ENCODE measurements around the gene WNT1. TPM values are rescaled to one million over a fixed set of nuclear protein-coding genes. Genes with fewer than 3 reads are reported as not detected.

The WNT1 gene
- polyA plus RNA-seq, 1 experiment: not detected

DNA sequence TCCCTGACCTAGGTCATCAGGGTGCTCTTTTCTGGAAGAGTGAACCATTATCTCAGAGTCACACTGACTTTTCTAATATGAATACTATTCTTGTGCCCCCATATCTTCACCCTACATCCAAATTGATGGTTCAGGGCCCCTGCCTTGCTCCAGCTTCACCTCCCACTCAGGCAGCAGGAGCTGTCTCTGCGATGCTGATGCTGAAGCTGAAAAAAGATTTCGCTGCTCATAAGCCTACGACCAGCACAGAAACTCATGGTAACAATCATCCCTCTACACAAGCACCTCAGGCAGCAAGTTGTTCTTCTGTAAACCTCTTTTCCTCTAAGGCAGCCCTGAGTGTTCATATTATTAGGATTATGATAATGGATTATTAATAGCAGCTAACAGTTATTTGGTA lies 24.1 kb upstream of the WNT1 start:
- POLR2A ChIA-PET: no interaction called here
- CTCF ChIA-PET: interaction anchor here (1.0 to 5.4 kb wide), 4 partner anchors 16 to 26 kb away, joined by 3 to 35 read pairs (median 4); partner anchors contain the start of gene WNT1
- Histone ChIP-seq H3K27me3 (ENCODE audit: control insufficient read depth, insufficient read depth, low read length) (no peaks in the 10 kb centered on the region), H3K36me3 (ENCODE audit: control insufficient read depth, insufficient read depth, low read length) (peaks cover 1% of the 10 kb centered on the region; the same call in 1 of the 2 replicates), H3K4me3 (ENCODE audit: low read depth, low read length) (no peak overlapping the region)
- no peak for DNase-seq (ENCODE audit: low read depth)
- TF ChIP-seq, protein P1, sequence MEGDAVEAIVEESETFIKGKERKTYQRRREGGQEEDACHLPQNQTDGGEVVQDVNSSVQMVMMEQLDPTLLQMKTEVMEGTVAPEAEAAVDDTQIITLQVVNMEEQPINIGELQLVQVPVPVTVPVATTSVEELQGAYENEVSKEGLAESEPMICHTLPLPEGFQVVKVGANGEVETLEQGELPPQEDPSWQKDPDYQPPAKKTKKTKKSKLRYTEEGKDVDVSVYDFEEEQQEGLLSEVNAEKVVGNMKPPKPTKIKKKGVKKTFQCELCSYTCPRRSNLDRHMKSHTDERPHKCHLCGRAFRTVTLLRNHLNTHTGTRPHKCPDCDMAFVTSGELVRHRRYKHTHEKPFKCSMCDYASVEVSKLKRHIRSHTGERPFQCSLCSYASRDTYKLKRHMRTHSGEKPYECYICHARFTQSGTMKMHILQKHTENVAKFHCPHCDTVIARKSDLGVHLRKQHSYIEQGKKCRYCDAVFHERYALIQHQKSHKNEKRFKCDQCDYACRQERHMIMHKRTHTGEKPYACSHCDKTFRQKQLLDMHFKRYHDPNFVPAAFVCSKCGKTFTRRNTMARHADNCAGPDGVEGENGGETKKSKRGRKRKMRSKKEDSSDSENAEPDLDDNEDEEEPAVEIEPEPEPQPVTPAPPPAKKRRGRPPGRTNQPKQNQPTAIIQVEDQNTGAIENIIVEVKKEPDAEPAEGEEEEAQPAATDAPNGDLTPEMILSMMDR (IDR thresholded peaks at IDR 0.05; ENCODE audit: insufficient read depth, low read depth, low read length): no peak

DNA sequence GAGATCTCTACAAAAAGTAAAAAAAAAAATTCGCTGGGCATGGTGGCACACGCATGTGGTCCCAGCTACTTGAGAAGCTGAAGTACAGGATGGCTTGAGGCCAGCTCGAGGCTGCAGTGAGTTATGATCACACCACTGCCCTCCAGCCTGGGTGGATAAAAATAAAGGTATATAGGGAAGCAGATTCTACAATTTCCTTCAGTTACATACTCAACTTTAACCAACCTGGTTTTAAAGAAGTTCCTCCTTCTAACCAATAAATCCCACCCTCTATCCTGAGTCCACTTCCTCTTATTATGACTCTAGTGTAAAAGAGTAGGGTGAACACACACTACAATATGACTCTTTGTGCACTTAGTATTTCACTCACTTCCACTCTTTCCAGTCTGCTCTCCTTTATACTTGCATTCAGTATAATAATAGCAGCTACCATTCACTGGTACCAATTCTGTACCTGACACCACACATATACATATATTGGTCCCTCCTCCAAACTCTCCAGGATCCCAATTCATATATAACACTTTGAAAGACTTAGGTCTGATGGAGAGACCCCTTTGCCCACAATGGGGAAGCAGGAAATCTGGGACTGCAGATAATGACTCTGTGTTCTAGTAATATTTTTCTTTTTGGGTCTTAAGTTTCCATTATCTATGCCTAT lies 23.2 kb upstream of the WNT1 start:
- ChIA-PET POLR2A (no interaction called here), CTCF (interaction anchor here (0.6 to 5.4 kb wide), 6 partner anchors 13 to 1365 kb away, joined by 3 to 35 read pairs (median 4); partner anchors contain the start of gene DDX23)
- H3K27me3 ChIP-seq (ENCODE audit: control insufficient read depth, insufficient read depth, low read length): no peaks in the 10 kb centered on the region
- TF ChIP-seq, protein P1 (IDR thresholded peaks at IDR 0.05; ENCODE audit: insufficient read depth, low read depth, low read length): no peak
- DNase-seq (ENCODE audit: low read depth): no peak
- H3K4me3 ChIP-seq (ENCODE audit: low read depth, low read length): no peak overlapping the region
- peaks cover 1% of the 10 kb centered on the region; the same call in 1 of the 2 replicates for H3K36me3 ChIP-seq (ENCODE audit: control insufficient read depth, insufficient read depth, low read length)

DNA sequence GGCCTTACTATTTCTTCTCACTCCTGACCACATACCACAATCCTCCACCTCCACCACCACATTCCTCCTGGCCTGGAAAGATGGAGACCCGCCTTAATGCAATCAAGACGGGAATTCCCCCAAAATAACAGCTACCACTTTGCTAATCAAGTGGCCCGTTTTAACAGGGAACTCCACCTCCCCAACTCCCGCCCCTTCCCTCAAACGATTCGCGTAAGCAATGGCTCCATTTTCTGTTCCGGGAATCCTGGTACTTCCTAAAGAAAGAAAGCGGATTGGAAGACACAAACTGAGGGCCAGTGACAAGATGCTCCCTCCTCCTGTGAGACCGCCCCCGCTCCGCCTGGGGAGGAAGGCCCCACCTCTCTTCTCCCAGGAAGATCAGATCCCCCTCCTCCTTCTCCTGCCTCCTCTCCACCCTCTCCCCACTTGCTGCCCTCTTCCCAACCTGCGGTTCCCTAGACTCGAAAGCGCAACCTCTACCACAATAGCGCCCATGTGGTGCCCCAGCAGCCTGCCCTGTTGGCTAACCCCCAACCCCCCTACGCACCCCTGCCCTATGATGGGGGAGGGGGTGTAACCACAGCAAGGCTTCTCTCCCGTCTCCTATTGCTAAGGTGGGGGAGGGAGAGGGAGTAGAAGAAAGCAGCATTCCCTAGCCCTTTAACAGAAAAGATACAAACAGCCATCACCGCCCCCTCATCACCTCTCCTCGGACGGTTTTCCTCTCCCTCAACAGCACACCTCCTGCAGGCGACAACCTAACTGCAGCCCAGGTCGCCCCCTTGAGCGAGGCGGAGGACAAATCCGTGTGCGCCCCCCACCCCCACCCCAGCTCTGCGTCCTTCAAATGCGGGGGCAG lies 21.6 kb upstream of the WNT1 start:
- peak; percentile 88 for DNase-seq (ENCODE audit: low read depth)
- POLR2A ChIA-PET: interaction anchor here (0.6 kb wide), 1 partner anchor 36 kb away, joined by 4 read pairs; no protein-coding TSS in a partner anchor
- H3K4me3 ChIP-seq (ENCODE audit: low read depth, low read length): peak overlapping the region; percentile 88
- CTCF ChIA-PET: interaction anchor here (0.6 to 5.4 kb wide), 10 partner anchors 16 to 66 kb away, joined by 3 to 35 read pairs (median 5); no protein-coding TSS in a partner anchor
- H3K36me3 ChIP-seq (ENCODE audit: control insufficient read depth, insufficient read depth, low read length): peaks cover 1% of the 10 kb centered on the region; the same call in 1 of the 2 replicates
- TF ChIP-seq, protein P1 (IDR thresholded peaks at IDR 0.05; ENCODE audit: insufficient read depth, low read depth, low read length): peak; percentile 28; the same call in 1 of the 2 replicates
- no peaks in the 10 kb centered on the region for H3K27me3 ChIP-seq (ENCODE audit: control insufficient read depth, insufficient read depth, low read length)

DNA sequence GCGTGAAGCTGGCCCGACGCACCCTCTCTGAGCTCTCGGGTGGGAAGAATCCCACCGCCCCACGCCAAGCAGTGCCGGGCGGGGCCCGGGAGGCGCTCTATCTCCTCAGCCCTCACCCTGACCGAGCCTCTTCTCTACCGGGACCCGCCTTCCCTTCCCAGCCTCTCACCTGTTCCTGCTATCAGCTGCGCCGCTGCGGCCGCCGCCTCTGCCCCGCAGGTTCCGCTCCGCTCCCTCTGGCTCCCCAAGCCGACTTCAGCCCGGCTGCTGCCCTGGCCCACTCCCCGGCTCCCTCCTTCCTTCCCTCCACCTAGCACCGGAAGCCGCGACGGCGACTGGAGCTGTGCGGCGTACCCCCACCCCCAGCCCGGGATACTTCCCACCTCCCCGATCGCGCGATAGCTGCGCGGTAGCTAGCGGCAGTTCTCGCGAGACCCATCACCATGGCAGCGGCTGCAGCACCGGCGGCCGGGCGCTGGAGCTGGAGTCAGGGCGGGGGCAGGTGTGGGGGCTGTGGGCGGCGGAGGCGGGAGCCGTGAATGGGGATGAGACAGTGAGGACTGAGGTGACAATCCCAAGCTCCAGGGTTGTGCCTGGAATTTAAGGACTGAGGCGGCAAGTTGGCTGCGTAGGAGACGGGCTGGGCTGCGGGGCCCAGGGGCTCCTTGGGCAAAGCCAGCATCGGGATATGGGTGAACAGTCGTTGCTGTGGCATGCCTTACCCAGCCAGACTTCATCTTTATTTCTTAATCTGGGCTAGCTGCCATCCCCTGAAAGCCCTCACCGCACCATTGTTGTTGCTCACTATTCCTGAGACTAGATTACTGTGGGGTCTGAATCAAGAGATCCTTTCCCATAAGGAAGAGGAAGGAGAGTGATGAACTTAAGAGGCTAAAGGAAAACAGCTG lies 20.7 kb upstream of the WNT1 start, which contains the start of gene ARF3:
TSS of gene ARF3 (minus strand) at position 347 of the 908 bp plus-strand sequence. CDS start 16,392 bp downstream, outside the sequence.
- peak; percentile 45 for DNase-seq (ENCODE audit: low read depth)
- TF ChIP-seq, protein P1 (IDR thresholded peaks at IDR 0.05; ENCODE audit: insufficient read depth, low read depth, low read length): 0 out of 2 replicates have a peak, but pooled peaks have one; percentile 0
- CTCF ChIA-PET: interaction anchor here (0.6 to 3.4 kb wide), 12 partner anchors 9 to 67 kb away, joined by 3 to 19 read pairs (median 5); partner anchors contain the start of gene WNT1
- POLR2A ChIA-PET: interaction anchor here (0.6 kb wide), 2 partner anchors 35 to 62 kb away, joined by 4 to 14 read pairs; no protein-coding TSS in a partner anchor
- Histone ChIP-seq H3K27me3 (ENCODE audit: control insufficient read depth, insufficient read depth, low read length) (no peaks in the 10 kb centered on the region), H3K36me3 (ENCODE audit: control insufficient read depth, insufficient read depth, low read length) (peaks cover 1% of the 10 kb centered on the region; the same call in 1 of the 2 replicates), H3K4me3 (ENCODE audit: low read depth, low read length) (peak within 1 kb of the TSS; percentile 88)
